Astrocyte (in vitro differentiated cells and primary cell): ENCODE measurements around the gene CDHR5. TPM values are rescaled to one million over a fixed set of nuclear protein-coding genes. Genes with fewer than 3 reads are reported as not detected.

Source experiments
- DNase-seq: peaks from one replicate; pipeline ENCODE4 v3.0.0-alpha.2; 2010; ENCODE audit warnings: low read depth
- FAIRE-seq: peaks from 2 replicates; lab custom pipeline; 2011; peaks lifted over from hg19 to GRCh38; lab: Jason Lieb, UNC
- H2AFZ ChIP-seq: 2 replicates; pipeline ENCODE4 v1.6.0; 2012; ENCODE audit warnings: low read depth, low read length, inconsistent platforms
- H3K27ac ChIP-seq: 2 replicates; pipeline ENCODE4 v1.5.1; 2011; ENCODE audit warnings: low read depth, low read length, inconsistent platforms
- H3K27me3 ChIP-seq: 2 replicates; pipeline ENCODE4 v1.6.0; 2011; ENCODE audit warnings: low read length, inconsistent platforms; ENCODE audit not compliant: insufficient read depth
- H3K36me3 ChIP-seq: 2 replicates; pipeline ENCODE4 v1.5.1; 2011; ENCODE audit warnings: low read length, inconsistent platforms; ENCODE audit not compliant: insufficient read depth
- H3K4me1 ChIP-seq: 2 replicates; pipeline ENCODE4 v1.5.1; 2011; ENCODE audit warnings: low read length, inconsistent platforms; ENCODE audit not compliant: insufficient read depth
- H3K4me2 ChIP-seq: 2 replicates; pipeline ENCODE4 v1.6.0; 2012; ENCODE audit warnings: low read length, inconsistent platforms
- H3K4me3 ChIP-seq: 2 replicates; pipeline ENCODE4 v1.5.1; 2011; ENCODE audit warnings: low read depth, mild to moderate bottlenecking, low read length, inconsistent platforms; ENCODE audit not compliant: insufficient read depth
- H3K79me2 ChIP-seq: 2 replicates; pipeline ENCODE4 v1.6.0; 2012; ENCODE audit warnings: mild to moderate bottlenecking, low read length, inconsistent platforms; ENCODE audit not compliant: insufficient read depth
- H3K9ac ChIP-seq: 2 replicates; pipeline ENCODE4 v1.6.0; 2012; ENCODE audit warnings: mild to moderate bottlenecking, low read length, inconsistent platforms
- H3K9me3 ChIP-seq: 2 replicates; pipeline ENCODE4 v1.5.1; 2012; ENCODE audit warnings: low read depth, mild to moderate bottlenecking, low read length, inconsistent platforms; ENCODE audit not compliant: insufficient read depth
- H4K20me1 ChIP-seq: 2 replicates; pipeline ENCODE4 v1.6.0; 2012; ENCODE audit warnings: low read length, inconsistent platforms; ENCODE audit not compliant: insufficient read depth
- H3K27ac Mint-ChIP-seq: one replicate; pipeline ENCODE4 v1.8.0; 2021; ENCODE audit warnings: mild to moderate bottlenecking, mixed read lengths; ENCODE audit not compliant: unreplicated experiment
- H3K27me3 Mint-ChIP-seq: one replicate; pipeline ENCODE4 v1.8.0; 2021; ENCODE audit warnings: low read depth, mixed read lengths; ENCODE audit not compliant: unreplicated experiment
- H3K36me3 Mint-ChIP-seq: one replicate; pipeline ENCODE4 v1.8.0; 2021; ENCODE audit warnings: low read depth, mixed read lengths; ENCODE audit not compliant: unreplicated experiment
- H3K4me1 Mint-ChIP-seq: one replicate; pipeline ENCODE4 v1.8.0; 2021; ENCODE audit warnings: low read depth, mixed read lengths; ENCODE audit not compliant: unreplicated experiment
- H3K4me3 Mint-ChIP-seq: one replicate; pipeline ENCODE4 v1.8.0; 2021; ENCODE audit warnings: mild to moderate bottlenecking, moderate library complexity, mixed read lengths; ENCODE audit not compliant: unreplicated experiment
- H3K9me3 Mint-ChIP-seq: one replicate; pipeline ENCODE4 v1.8.0; 2021; ENCODE audit warnings: mild to moderate bottlenecking, mixed read lengths; ENCODE audit not compliant: unreplicated experiment
- CTCF ChIP-seq: IDR thresholded peaks from 2 replicates; pipeline ENCODE4 v1.5.1; 2011; ENCODE audit warnings: low read depth, mild to moderate bottlenecking, inconsistent platforms, low read length, moderate library complexity; ENCODE audit not compliant: insufficient read depth
- EZH2 ChIP-seq: IDR thresholded peaks from 2 replicates; pipeline ENCODE4 v1.6.1; 2012; ENCODE audit warnings: mild to moderate bottlenecking, low read length, inconsistent platforms; ENCODE audit not compliant: insufficient read depth
- total RNA-seq: library from RNA; stranded (reverse); gene quantifications from 2 replicates; pipeline ENCODE4 v1.2.1, GENCODE V29; 2021

CDHR5 gene
- total RNA-seq, 1 donor from 2014 or later, result not detected

- Histone ChIP-seq H2AFZ (no peak overlapping the region), H4K20me1 (peaks cover 41% of the 10 kb centered on the region), H3K27ac (no peak overlapping the region), H3K9me3 (no peaks in the 10 kb centered on the region), H3K79me2 (no peaks in the 10 kb centered on the region), H3K4me3 (no peak overlapping the region), H3K4me2 (no peak overlapping the region), H3K9ac (no peak overlapping the region), H3K4me1 (no peaks in the 10 kb centered on the region), H3K36me3 (no peaks in the 10 kb centered on the region), H3K27me3 (no peaks in the 10 kb centered on the region)
- Mint-ChIP-seq H3K4me3 (no peak overlapping the region), H3K9me3 (no peaks in the 10 kb centered on the region), H3K4me1 (peaks cover 8% of the 10 kb centered on the region), H3K27me3 (no peaks in the 10 kb centered on the region), H3K36me3 (peaks cover 27% of the 10 kb centered on the region), H3K27ac (peak overlapping the region; percentile 53)
- peak; percentile 58 for TF ChIP-seq CTCF
- no peak for TF ChIP-seq EZH2
- FAIRE-seq (no peak), DNase-seq (peak; percentile 15)
These were observed 38.0 kb upstream of the CDHR5 start for GRCh38 chr11:662689-663274.

- H3K4me1 ChIP-seq, result no peaks in the 10 kb centered on the region
- H3K36me3 ChIP-seq, result no peaks in the 10 kb centered on the region
- H3K27ac Mint-ChIP-seq, result no peak overlapping the region
- H3K27me3 Mint-ChIP-seq, result no peaks in the 10 kb centered on the region
- no peak overlapping the region for H3K27ac ChIP-seq
- H2AFZ ChIP-seq, result no peak overlapping the region
- no peaks in the 10 kb centered on the region for H3K27me3 ChIP-seq
- FAIRE-seq (no peak), DNase-seq (no peak)
- no peak overlapping the region for H3K4me3 ChIP-seq
- peaks cover 4% of the 10 kb centered on the region for H3K4me1 Mint-ChIP-seq
- H3K4me3 Mint-ChIP-seq, result no peak overlapping the region
- H3K9ac ChIP-seq, result no peak overlapping the region
- TF ChIP-seq EZH2, result no peak
- no peak for TF ChIP-seq CTCF
- peaks cover 34% of the 10 kb centered on the region for H4K20me1 ChIP-seq
- no peaks in the 10 kb centered on the region for H3K9me3 Mint-ChIP-seq
- no peaks in the 10 kb centered on the region for H3K9me3 ChIP-seq
- peaks cover 28% of the 10 kb centered on the region for H3K36me3 Mint-ChIP-seq
- H3K79me2 ChIP-seq, result no peaks in the 10 kb centered on the region
- no peak overlapping the region for H3K4me2 ChIP-seq
These were observed 36.1 kb upstream of the CDHR5 start for GRCh38 chr11:660681-661444.

- TF ChIP-seq EZH2 (no peak), CTCF (no peak)
- H3K27ac Mint-ChIP-seq, result no peak overlapping the region
- no peak for FAIRE-seq
These were observed 35.5 kb upstream of the CDHR5 start for GRCh38 chr11:660281-660680.

More at GRCh38 chr11:660281-660680, 35.5 kb upstream of the CDHR5 start:
- Histone ChIP-seq H2AFZ (no peak overlapping the region), H3K27ac (no peak overlapping the region), H3K4me2 (no peak overlapping the region), H3K79me2 (no peaks in the 10 kb centered on the region), H3K9me3 (no peaks in the 10 kb centered on the region), H3K36me3 (no peaks in the 10 kb centered on the region), H3K27me3 (no peaks in the 10 kb centered on the region), H3K4me3 (no peak overlapping the region), H3K4me1 (no peaks in the 10 kb centered on the region), H4K20me1 (peaks cover 30% of the 10 kb centered on the region), H3K9ac (no peak overlapping the region)
- Mint-ChIP-seq H3K9me3 (no peaks in the 10 kb centered on the region), H3K4me1 (peaks cover under 1% of the 10 kb centered on the region), H3K27me3 (no peaks in the 10 kb centered on the region), H3K36me3 (peaks cover 24% of the 10 kb centered on the region), H3K4me3 (no peak overlapping the region)
- DNase-seq, result no peak
